Stimulated activated CD4-positive, alpha-beta T cell treated with anti-CD3 and anti-CD28 coated beads, TNF-alpha, amount 100 ng/mL, for 24 hours (primary cell): ENCODE data around the gene PANX2.

Experiments
- DNase-seq, 3 experiments: peaks; one replicate each; pipeline ENCODE4 v3.0.0-alpha.2; 2020; ENCODE audit warnings: low read depth in 3 of 3

PANX2 gene

GRCh38 chr22:50229370-50229769 lies 58.8 kb downstream of the PANX2 start:
- no peak for DNase-seq
